Astrocyte of the hippocampus (primary cell): ENCODE measurements around the gene KLHL29.

Experiments
- DNase-seq: peaks from one replicate; pipeline ENCODE4 v3.0.0; 2011; ENCODE audit warnings: low read depth, low spot score

KLHL29 gene

GRCh38 chr2:23680951-23681350 lies 296.0 kb downstream of the KLHL29 start:
- no peak for DNase-seq

- DNase-seq, result no peak
Measured at GRCh38 chr2:23681356-23682140, 296.6 kb downstream of the KLHL29 start.

GRCh38 chr2:23682481-23682880 lies 297.5 kb downstream of the KLHL29 start:
- DNase-seq, result no peak

GRCh38 chr2:23683001-23683400 lies 298.0 kb downstream of the KLHL29 start:
- no peak for DNase-seq

- DNase-seq, result no peak
Measured at GRCh38 chr2:23684395-23685176, 299.6 kb downstream of the KLHL29 start.

- DNase-seq, result no peak
Measured at GRCh38 chr2:23685181-23685580, 300.2 kb downstream of the KLHL29 start.

- DNase-seq, result no peak
Measured at GRCh38 chr2:23685706-23686105, 300.7 kb downstream of the KLHL29 start.

GRCh38 chr2:23686405-23687029 lies 301.5 kb downstream of the KLHL29 start:
- DNase-seq, result no peak

- DNase-seq, result no peak
Measured at GRCh38 chr2:23687214-23687613, 302.2 kb downstream of the KLHL29 start.

- no peak for DNase-seq
Measured at GRCh38 chr2:23687713-23688112, 302.7 kb downstream of the KLHL29 start.

- DNase-seq, result no peak
Measured at GRCh38 chr2:23688486-23689130, 303.6 kb downstream of the KLHL29 start.

- DNase-seq, result no peak
Measured at GRCh38 chr2:23689131-23689700, 304.2 kb downstream of the KLHL29 start.

- no peak for DNase-seq
Measured at GRCh38 chr2:23689891-23690290, 304.9 kb downstream of the KLHL29 start.

GRCh38 chr2:23690421-23691105 lies 305.6 kb downstream of the KLHL29 start:
- DNase-seq, result no peak

GRCh38 chr2:23691106-23691470 lies 306.1 kb downstream of the KLHL29 start:
- DNase-seq, result no peak

- no peak for DNase-seq
Measured at GRCh38 chr2:23691565-23691964, 306.6 kb downstream of the KLHL29 start.

- DNase-seq, result no peak
Measured at GRCh38 chr2:23692263-23692662, 307.3 kb downstream of the KLHL29 start.

- DNase-seq, result no peak
Measured at GRCh38 chr2:23692851-23693605, 308.0 kb downstream of the KLHL29 start.

- DNase-seq, result no peak
Measured at GRCh38 chr2:23693606-23693951, 308.6 kb downstream of the KLHL29 start.
